NOMO-1 treated with dmso at 0.1 percent for 144 hours (cell line): ENCODE results near the gene CACNA1A.

Experiments used
- DNase-seq: peaks from one replicate; lab custom pipeline; 2025; ENCODE audit not compliant: unreplicated experiment; lab: John Stamatoyannopoulos, UW

The CACNA1A gene

GRCh38 chr19:13493516-13494310 is 12.6 kb downstream of the CACNA1A start:
- no peak for DNase-seq

GRCh38 chr19:13492128-13492527 is 14.2 kb downstream of the CACNA1A start:
- DNase-seq, result no peak

GRCh38 chr19:13487985-13488384 is 18.3 kb downstream of the CACNA1A start:
- no peak for DNase-seq

- DNase-seq, result no peak
These were observed 22.1 kb downstream of the CACNA1A start for GRCh38 chr19:13484166-13484565.

GRCh38 chr19:13483215-13483614 is 23.1 kb downstream of the CACNA1A start:
- no peak for DNase-seq

GRCh38 chr19:13478576-13478975 is 27.7 kb downstream of the CACNA1A start:
- no peak for DNase-seq

- no peak for DNase-seq
These were observed 30.2 kb downstream of the CACNA1A start for GRCh38 chr19:13476071-13476470.

GRCh38 chr19:13475044-13475443 is 31.2 kb downstream of the CACNA1A start:
- DNase-seq, result no peak

GRCh38 chr19:13466697-13467096 is 39.6 kb downstream of the CACNA1A start:
- DNase-seq, result no peak

GRCh38 chr19:13463296-13463695 is 43.0 kb downstream of the CACNA1A start:
- DNase-seq, result no peak

- DNase-seq, result no peak
These were observed 44.7 kb downstream of the CACNA1A start for GRCh38 chr19:13461536-13461935.

GRCh38 chr19:13460045-13460444 is 46.2 kb downstream of the CACNA1A start:
- no peak for DNase-seq

GRCh38 chr19:13459351-13459750 is 46.9 kb downstream of the CACNA1A start:
- DNase-seq, result no peak

GRCh38 chr19:13451434-13451995 is 54.8 kb downstream of the CACNA1A start:
- no peak for DNase-seq

- DNase-seq, result no peak
These were observed 58.3 kb downstream of the CACNA1A start for GRCh38 chr19:13447978-13448377.

GRCh38 chr19:13441810-13442512 is 64.3 kb downstream of the CACNA1A start:
- DNase-seq, result peak; percentile 6

- no peak for DNase-seq
These were observed 68.2 kb downstream of the CACNA1A start for GRCh38 chr19:13437919-13438618.

GRCh38 chr19:13436352-13436751 is 69.9 kb downstream of the CACNA1A start:
- no peak for DNase-seq

GRCh38 chr19:13430790-13431582 is 75.3 kb downstream of the CACNA1A start:
- peak; percentile 19 for DNase-seq

GRCh38 chr19:13429563-13429962 is 76.7 kb downstream of the CACNA1A start:
- no peak for DNase-seq

GRCh38 chr19:13428352-13428751 is 77.9 kb downstream of the CACNA1A start:
- no peak for DNase-seq
